ENCODE data around the gene RYR3.

Gene RYR3

GRCh38 chr15:33553157-33553556 is 242.4 kb downstream of the RYR3 start:
- peaks cover 0 to 3% (median 0%) of the 10 kb centered on the region in 3 donors for H3K36me3 ChIP-seq
- H3K27ac ChIP-seq: no peak overlapping the region
- no peaks in the 10 kb centered on the region for H3K9me3 ChIP-seq
- no peak for DNase-seq
- intact Hi-C loops (cut with DNase I; ENCODE audit: low total_unique reads): no loop called here
- no peaks in the 10 kb centered on the region for H3K27me3 ChIP-seq
- peaks cover 0 to 8% (median 0%) of the 10 kb centered on the region in 4 donors for H3K4me1 ChIP-seq
- no peak overlapping the region for H3K4me3 ChIP-seq
- no peak for TF ChIP-seq CTCF (IDR thresholded peaks at IDR 0.05)

DNA sequence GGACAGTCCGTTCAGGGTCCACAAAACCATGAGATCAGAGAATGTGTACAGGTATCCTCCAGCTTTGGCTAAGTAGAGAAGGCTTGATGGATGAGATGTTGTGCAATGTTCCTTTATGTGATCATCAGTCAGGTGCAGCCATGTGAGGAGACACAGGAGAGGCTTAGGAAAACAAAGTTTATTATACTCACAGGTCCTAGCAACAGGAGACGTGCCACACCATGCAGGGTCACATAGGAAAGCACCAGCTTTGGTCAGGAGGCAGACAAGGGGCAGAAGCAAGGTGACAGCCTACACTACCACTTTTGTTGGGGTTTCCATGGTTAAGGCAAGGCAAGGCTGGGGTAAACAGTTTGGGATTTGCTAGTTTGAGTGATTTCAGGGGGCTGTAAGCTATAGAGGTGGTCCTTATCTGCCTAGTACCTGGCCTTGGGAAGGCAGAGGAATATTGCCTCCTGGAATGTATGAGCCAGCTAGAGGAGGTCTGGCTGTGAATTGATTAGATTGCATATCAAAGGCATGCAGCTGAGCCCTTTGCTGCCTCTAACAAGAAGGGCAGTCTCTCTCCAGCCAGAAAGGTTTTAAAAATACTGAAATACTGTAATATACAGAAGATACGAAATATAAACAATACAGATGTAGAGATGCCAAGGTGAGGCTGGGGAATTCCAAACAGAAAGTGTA is 248.6 kb downstream of the RYR3 start:
- Histone ChIP-seq H3K27me3 (no peaks in the 10 kb centered on the region), H3K4me1 (peaks cover 0 to 7% (median 2%) of the 10 kb centered on the region in 4 donors), H3K9me3 (no peaks in the 10 kb centered on the region), H3K4me3 (no peak overlapping the region), H3K36me3 (no peaks in the 10 kb centered on the region), H3K27ac (no peak overlapping the region)
- TF ChIP-seq CTCF (IDR thresholded peaks at IDR 0.05): no peak
- no peak for DNase-seq
- intact Hi-C loops (cut with DNase I; ENCODE audit: low total_unique reads): no loop called here

DNA sequence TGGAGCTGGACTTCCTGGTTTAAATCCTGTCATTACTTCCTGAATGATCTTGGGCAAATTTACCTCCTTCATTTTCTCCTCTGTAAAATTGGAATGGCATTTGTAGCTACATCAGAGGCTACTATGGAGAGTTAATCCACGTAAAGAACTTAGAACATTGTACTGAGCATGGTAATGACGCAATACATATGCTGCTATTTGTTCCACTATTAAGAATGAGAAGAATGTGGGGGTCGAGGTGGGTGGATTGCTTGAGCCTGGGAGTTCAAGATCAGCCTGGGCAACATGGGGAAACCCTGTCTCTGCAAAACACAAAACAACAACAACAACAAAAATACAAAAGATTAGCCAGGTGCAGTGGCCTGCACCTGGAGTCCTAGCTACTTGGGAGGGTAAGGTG is 250.6 kb downstream of the RYR3 start:
- intact Hi-C loops (cut with DNase I; ENCODE audit: low total_unique reads): no loop called here
- TF ChIP-seq CTCF (IDR thresholded peaks at IDR 0.05): no peak
- Histone ChIP-seq H3K4me1 (peaks cover 0 to 16% (median 4%) of the 10 kb centered on the region in 4 donors), H3K36me3 (no peaks in the 10 kb centered on the region), H3K4me3 (no peak overlapping the region), H3K27me3 (no peaks in the 10 kb centered on the region), H3K9me3 (no peaks in the 10 kb centered on the region), H3K27ac (no peak overlapping the region)
- no peak for DNase-seq

GRCh38 chr15:33561967-33562366 is 251.2 kb downstream of the RYR3 start:
- no peak for TF ChIP-seq CTCF (IDR thresholded peaks at IDR 0.05)
- Histone ChIP-seq H3K36me3 (no peaks in the 10 kb centered on the region), H3K27me3 (no peaks in the 10 kb centered on the region), H3K27ac (no peak overlapping the region), H3K9me3 (no peaks in the 10 kb centered on the region), H3K4me3 (no peak overlapping the region), H3K4me1 (peaks cover 0 to 16% (median 4%) of the 10 kb centered on the region in 4 donors)
- intact Hi-C loops (cut with DNase I; ENCODE audit: low total_unique reads): no loop called here
- DNase-seq: no peak

DNA sequence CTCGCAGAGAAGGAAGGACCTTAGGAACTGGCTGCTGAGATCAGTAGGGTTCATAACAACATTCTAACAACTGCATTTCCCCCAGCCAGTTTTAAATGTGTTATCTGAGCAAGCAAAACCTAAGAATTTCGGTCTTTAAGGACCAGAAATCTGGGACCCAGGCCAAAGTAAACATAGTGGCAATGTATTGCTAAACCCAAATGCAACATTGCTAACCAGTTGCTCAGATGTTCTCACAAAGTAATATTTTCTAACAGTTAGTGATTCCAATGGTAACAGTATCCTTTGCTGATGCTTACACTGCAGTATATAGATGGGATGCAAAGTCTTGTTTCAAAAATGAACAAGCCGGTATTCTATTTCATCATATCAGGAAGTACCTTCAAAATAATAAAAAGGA is 254.3 kb downstream of the RYR3 start:
- no peak for DNase-seq
- no peak for TF ChIP-seq CTCF (IDR thresholded peaks at IDR 0.05)

More for the DNA sequence above, 254.3 kb downstream of the RYR3 start:
- Histone ChIP-seq H3K27ac (no peak overlapping the region), H3K4me1 (peaks cover 0 to 16% (median 4%) of the 10 kb centered on the region in 4 donors), H3K9me3 (no peaks in the 10 kb centered on the region), H3K36me3 (no peaks in the 10 kb centered on the region), H3K4me3 (no peak overlapping the region), H3K27me3 (no peaks in the 10 kb centered on the region)
- intact Hi-C loops (cut with DNase I; ENCODE audit: low total_unique reads): no loop called here

Data from tibial artery (tissue), 4 donors.